Measurements from ENCODE around the gene NPTX1.
"Not testable (repeated sequence)": the region's sequence is repeated elsewhere in the genome, so short reads cannot be mapped to it uniquely, and the experiment has no call there.

The NPTX1 gene, protein sequence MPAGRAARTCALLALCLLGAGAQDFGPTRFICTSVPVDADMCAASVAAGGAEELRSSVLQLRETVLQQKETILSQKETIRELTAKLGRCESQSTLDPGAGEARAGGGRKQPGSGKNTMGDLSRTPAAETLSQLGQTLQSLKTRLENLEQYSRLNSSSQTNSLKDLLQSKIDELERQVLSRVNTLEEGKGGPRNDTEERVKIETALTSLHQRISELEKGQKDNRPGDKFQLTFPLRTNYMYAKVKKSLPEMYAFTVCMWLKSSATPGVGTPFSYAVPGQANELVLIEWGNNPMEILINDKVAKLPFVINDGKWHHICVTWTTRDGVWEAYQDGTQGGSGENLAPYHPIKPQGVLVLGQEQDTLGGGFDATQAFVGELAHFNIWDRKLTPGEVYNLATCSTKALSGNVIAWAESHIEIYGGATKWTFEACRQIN

DNA sequence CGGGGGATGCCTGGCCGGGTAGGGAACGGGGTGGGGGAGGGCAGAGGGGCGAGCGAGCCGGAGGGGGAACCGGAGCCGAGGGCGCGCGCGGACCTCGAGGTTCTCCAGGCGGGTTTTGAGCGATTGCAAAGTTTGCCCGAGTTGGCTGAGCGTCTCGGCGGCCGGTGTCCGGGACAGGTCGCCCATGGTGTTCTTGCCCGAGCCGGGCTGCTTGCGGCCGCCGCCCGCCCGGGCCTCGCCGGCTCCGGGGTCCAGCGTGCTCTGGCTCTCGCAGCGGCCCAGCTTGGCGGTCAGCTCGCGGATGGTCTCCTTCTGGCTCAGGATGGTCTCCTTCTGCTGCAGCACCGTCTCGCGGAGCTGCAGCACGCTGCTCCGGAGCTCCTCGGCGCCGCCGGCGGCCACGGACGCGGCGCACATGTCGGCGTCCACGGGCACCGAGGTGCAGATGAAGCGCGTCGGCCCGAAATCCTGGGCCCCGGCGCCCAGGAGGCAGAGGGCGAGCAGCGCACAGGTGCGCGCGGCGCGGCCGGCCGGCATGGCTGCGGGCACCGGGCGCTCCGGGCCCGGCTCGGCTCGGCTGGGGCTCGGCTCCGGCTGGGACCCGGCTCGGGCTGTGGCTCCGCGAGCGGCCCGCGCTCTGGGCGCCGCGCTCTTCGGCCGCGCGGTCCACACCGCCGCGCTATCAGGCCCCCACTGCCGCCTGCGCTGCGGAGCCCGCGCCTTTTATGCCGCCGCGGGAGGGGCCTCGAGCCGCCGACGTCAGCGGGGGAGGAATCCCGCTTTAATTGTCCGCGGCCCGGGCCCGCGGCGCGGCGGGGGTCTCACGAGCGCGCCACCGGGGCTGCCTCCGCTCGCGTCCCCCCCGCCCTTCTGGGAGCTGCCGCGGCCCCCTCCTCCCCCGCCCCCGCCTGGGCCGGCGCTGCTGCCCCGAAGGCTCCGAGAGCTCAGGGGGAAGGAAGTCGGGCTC, at the start of gene NPTX1:
TSS of gene NPTX1 (minus strand) at position 698 of the 967 bp plus-strand sequence. CDS start at position 537, 161 bp downstream.
- peak; percentile 23 for DNase-seq

GRCh38 chr17:80523956-80524712, 47.7 kb upstream of the NPTX1 start:
- no peak for DNase-seq

DNA sequence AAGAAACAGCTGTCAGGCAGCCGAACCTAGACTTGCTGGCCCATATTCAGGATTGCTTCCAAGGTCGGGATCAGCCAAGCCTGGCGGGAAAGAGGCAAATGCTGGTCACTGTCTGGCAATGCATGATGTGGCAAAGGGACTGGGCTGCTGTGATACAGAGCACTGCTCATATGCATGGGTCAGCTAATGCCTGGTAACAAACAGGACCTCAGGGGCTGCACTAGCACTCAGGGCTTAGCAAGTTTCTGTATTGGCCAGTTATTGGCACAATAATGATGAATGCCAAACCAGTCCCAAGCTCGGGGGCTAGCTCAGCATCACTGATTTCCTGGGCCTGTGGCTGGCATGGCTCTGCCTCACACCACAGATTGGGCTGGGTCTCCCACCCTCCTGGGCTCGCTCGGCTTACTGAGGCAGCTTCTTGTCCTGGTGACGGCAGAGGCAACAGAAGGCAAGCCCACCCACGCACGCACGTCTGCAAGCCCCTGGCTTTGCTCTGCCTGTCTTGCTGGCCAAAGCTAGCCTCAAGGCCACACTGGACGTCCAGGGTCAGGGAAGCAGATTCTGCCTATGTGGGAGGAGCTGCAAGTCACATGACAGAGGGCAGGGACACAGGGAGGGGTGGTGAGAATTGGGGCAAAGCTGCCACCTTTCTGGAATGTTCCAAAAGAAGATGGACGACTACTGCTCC, 46.8 kb upstream of the NPTX1 start:
- no peak for DNase-seq

GRCh38 chr17:80520810-80521455, 44.5 kb upstream of the NPTX1 start:
- no peak for DNase-seq

DNA sequence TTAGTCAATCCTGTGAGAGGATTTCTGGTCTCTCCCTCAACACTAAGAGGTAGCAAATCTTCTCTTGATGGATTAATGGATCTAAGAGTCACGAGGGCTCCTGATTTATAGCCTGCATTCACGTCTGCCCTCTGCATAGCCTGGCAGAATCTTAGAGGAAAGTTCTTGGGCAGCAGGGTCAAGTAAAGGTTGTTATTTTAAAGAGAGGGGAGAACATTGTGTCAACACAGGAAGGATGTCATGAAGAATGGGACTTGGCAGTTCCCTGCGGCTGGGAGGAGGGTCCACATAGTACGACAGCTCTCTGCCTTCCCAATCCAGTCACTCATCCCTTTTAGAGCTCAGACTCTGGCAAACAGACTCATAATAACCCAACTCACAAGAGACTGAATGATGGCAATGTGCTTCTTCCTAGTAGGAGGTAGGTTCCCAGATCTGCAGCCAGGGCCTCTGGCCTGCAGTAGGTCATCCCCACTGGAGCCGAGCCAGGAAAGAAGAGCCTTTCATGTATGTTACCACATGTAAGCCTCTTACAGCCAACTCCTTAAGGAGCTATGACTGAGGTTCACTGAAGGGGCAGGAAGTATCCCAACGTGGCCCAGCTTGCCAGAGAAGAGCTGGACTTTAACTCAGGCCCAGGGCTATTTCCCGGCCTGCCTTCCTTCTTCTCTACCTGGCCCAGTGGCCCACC, 42.8 kb upstream of the NPTX1 start:
- no peak for DNase-seq

GRCh38 chr17:80518392-80518791, 42.0 kb upstream of the NPTX1 start:
- no peak for DNase-seq

- DNase-seq: no peak
Observed at GRCh38 chr17:80517641-80518040, 41.2 kb upstream of the NPTX1 start.

DNA sequence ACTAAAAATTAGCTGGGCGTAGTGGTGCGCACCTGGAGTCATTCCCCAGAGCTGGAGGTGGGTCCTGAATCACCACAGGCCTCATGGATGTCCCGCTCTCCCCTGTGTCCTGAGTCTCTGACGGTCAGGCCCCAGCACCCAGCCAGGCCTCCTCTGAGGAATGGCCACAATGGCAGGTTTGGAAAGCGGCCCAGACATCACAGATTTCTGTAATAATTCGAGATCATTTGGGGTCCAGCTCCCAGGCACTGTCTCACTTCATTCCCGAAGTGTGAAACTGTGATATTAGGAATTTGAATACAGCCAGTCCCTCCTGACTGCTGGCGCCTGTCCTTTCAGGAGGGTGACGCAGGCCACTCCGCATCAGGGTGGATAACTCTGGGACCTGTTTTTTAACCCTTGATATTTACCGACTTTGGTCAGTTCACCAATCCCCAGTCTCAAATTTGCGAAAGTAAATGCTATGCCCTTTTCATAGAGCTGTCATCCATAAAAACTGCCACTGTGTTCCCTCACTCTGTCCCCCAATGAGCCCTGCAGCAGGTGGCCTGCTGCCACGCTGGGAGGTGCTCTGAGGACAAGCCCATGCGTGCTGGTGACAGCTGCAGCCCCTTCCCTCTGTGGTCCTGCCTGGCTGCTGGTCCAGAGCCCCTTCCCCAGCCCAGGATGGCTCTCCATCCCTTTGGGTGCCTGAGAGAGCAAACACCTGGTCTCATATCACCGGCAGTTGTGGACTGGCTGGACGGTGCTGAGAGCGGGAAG, 39.9 kb upstream of the NPTX1 start:
- DNase-seq: no peak

- DNase-seq: no peak
Observed at GRCh38 chr17:80513892-80514291, 37.5 kb upstream of the NPTX1 start.

DNA sequence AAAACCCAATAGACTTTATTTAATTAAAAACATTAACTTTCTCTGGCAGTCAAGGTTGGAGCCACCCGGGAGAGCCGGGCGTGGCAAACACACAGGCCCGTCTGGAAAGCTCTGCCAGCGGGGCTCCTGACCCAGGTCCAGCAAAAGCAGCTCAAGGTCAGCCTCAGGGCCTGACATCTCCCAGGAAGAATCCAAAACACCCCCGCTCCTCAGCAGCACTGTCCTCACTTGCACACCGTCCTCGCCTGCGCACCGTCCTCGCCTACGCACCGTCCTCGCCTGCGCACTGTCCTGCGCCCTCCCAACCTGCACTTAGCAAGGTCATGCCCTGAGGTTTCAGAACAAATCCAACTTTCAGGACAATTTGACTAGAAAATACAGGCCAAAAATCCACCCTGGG, 36.8 kb upstream of the NPTX1 start:
- DNase-seq: no peak

- DNase-seq: no peak
Observed at GRCh38 chr17:80512233-80512632, 35.8 kb upstream of the NPTX1 start.

- DNase-seq: no peak
Observed at GRCh38 chr17:80511222-80512180, 35.1 kb upstream of the NPTX1 start.

DNA sequence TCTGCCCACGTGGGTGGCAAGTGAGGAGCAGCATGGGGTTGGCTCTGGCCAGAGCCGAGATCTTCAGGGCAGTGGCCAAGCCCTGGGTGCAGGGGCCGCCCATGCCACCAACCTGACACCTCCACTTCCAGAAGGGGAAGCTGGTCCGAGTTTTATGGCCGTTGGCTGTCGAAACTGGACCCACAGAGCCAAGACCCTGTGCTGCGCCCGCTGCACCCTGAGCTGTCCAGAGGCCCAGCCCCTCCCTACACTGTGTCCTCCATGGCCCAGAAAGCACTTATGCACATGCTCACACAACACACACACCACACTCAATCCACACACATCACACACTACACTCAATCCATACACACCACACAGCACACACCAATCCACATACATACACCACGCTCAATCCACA, 34.4 kb upstream of the NPTX1 start:
- no peak for DNase-seq

DNA sequence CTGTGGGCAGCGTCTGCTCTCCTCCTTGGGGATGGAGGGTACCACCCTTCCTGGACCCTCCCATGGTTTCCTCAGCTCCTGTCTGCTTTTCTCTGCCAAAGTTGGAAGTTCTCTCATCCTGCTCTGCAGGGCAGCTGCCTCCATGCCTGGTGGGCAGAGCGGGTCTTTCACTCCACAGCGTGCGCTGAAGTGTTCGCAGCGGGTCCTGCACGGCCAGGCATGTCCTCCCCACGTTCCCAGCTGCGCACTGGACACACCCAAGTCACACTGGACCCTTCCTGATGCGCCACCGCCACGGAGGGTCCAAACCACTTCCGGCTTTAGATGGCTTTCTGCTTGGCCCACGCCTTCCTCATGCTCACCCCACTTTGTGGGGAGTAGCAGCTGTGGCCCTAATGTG, 33.7 kb upstream of the NPTX1 start:
- no peak for DNase-seq

DNA sequence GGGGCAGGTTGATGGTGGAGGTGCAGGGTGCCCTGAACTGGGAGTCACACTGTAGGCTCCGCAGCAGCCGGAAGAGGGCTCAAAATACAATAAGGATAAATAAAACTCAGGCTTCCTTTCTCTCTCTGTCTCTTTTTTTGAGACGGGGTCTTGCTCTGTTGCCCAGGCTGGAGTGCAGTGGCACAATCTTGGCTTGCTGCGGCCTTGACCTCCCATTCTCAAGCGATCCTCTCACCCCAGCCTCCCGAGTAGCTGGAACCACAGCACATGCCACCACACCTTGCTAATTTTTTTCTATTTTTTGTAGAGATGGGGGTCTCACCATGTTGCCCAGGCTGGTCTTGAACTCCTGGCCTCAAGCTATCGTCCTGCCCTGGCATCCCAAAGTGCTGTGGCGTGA, 32.9 kb upstream of the NPTX1 start:
- no peak for DNase-seq

DNA sequence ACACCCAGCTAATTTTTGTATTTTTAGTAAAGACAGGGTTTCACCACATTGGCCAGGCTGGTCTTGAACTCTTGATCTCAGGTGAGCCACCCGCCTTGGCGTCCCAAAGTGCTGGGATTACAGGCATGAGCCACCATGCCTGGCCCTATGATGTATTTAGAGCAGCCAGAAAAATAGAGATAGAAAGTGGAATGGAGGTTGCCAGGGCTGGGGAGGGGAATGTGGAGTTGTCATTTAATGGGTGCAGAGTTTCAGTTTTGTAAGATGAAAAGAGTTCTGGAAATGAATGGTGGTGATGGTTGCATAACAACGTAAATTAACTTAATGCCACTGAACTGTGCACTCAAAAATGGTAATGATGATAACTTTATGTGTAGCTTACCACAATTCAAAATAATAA, 31.6 kb upstream of the NPTX1 start:
- DNase-seq: no peak

GRCh38 chr17:80507177-80507576, 30.8 kb upstream of the NPTX1 start:
- DNase-seq: not testable (repeated sequence)

- no peak for DNase-seq
Observed at GRCh38 chr17:80504686-80505413, 28.4 kb upstream of the NPTX1 start.

Data from stimulated activated CD4-positive, alpha-beta T cell treated with anti-CD3 and anti-CD28 coated beads, Interleukin-4, amount 100 ng/mL, for 1 hour (primary cell).